Measurements from ENCODE around the gene GBX1.
A peak's percentile ranks its signal among the peaks of the same experiment; 100 is the strongest.

The GBX1 gene

DNA sequence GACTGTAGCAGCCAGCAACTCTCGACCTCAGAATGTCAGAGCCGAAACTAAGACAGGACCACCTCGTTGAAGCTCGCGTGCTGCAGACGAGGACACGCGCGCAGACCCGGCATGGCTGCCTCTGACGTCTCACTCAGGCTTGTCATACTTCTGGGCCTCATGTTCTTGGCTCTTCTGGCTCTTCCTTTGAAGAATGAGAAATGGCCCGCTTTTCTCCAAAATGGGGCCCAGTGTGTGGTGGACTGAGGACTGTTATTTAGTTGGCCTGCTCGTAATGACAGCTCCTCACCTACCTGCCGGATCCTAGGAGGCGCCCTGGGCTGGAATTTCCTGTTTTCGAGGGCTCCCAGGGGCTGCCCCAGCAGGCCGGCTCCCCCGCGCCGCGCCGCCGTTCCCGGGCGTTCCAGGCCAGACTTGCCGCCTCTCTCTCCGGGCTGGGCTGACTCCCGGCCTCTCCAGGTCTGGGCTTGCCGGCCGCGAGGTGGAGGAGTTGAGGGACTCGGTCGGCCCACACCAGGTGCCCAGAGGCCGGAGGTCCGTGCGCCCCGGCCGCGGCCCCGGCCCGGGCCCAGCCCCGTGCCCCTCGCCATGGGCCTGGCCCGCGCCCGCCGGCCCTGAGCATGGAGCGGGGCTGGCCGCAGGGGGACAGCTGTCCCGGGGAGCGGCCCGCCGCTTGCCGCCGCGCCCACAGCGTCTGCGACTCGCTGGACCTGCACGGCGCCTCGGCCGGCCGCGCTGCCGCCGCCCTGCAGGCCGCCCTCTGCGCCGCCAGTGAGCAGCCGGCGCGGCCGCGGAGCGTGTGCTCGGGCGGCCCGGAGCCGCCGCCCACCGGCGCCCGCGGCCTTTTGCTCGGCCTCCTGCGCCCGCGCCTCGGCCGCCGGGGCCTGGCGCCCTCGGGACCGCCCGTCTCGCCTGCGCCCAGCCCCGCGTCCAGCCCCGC, 53.1 kb downstream of the GBX1 start:
- DNase-seq (ENCODE audit: low read depth in 2 of 2), result no peak

DNA sequence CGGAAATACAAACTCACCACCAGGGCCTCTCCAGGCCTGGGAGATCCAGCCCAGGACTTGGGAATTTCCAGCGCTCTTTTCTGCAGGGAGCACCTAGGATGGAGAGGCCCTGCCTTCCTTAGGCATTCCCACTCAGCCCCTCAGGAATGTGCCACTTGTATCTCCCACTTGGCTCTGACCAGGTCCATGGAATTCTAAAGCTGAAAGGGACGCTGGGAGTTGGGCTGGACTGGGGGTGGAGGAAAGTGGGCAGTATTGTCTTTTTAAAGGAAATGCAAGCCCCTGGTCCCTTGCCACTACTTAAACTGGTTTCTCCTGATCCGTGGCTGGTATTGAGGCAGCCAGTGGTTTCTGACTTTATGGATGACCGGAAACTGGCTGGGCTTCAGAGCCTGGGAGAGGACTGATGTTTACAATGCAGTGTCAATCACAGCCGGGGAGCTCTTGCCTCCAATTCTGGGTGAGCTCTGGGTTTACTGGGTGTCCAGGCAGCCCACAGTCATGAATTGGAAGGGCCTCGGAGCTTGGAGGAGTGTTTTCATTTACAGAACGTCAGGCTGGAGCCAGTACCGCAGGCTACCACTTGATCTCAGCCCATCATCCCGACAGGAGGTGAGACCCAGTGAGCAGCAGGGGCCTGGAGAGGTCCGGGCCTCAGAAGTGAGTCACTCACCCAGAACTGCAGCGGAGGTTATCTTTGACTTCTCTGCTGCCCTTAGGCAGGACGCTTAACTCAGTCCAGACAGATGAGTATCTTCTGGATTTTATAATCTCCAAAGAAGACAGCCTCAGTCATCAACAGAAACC, 53.9 kb downstream of the GBX1 start:
- peak; percentile 54 to 61 for DNase-seq (ENCODE audit: low read depth in 2 of 2)

- no peak for DNase-seq (ENCODE audit: low read depth in 2 of 2)
These were observed 56.4 kb downstream of the GBX1 start for GRCh38 chr7:151110941-151111645.

DNA sequence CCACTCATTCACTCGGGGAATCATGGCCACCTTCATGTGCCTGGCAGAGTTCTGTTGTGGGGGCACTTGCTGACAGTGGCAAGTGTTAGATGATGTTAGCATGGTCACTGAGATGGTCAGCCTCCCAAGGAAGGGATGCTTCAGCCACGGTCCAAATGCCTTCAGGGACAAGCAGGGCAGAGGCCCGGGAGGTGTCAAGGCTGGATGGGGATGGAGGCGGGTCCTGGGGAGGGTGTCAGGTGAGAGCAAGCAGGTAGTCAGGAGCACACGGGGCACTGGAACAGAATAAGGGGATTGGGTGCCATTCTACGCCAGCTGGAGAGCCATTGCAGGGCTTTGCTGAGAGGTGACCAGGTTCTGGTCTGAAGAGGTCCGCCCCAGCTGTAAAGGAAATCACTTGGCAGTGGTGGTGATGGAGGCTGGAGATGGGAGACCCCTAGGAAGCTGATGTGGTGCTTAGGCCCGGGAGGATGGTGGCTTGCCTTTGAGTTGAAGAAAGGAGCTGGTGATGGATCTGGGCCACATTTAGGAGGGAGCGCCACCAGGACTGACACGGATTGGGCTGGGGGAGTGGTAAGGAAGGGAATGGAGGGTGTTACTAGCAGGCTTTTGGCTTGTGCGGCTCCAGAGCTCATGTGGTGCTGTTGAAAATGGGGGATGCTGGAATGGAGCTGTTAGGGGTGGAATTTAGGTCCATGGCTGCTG, 57.1 kb downstream of the GBX1 start:
- DNase-seq (ENCODE audit: low read depth in 2 of 2), result no peak

DNA sequence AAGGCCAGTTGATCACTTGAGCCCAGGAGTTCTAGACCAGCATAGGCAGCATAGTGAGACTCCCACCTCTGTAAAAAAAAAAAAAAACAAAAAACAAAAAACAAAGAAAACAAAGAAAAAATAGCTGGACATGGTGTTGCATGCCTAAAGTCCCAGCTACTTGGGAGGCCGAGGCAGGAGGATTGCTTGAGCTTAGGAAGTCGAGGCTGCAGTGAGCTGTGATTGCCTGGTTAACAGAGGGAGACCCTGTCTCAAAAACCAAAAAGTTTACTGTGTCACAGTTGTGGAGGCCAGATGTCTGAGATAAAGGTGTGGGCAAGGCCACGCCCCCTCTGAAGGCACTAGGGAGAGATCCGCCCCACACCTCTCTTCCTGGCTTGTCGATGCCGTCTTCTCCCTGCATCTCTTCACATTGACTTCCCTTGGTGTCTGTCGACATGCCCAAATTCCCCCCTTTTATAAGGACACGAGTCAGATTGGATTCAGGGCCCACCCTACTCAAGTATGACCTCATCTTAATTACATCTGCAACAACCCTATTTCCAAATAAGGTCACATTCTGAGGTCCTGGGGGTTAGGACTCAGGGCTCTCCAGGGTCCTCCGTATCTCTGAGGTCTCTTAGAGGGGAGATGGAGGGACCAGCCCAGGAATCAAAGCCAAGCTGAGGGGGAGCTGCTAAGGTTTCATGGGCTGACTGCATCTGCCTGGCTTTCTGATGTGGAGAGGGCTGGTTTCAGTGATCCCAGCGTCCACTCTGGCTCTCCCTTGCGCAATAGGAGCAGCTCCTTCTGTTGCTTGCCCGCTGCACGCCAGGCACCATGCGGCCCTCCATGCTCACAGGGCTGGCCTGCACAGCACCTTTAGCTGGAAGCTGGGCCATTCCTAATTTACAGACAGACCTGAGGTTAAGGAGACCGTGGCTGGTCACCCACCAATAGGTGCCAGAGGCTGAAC, 58.1 kb downstream of the GBX1 start:
- DNase-seq (ENCODE audit: low read depth in 2 of 2), result no peak

GRCh38 chr7:151107882-151108281, 59.6 kb downstream of the GBX1 start:
- DNase-seq (ENCODE audit: low read depth in 2 of 2), result no peak

GRCh38 chr7:151104411-151105235, 62.9 kb downstream of the GBX1 start:
- DNase-seq (ENCODE audit: low read depth in 2 of 2), result peak; percentile 78 to 82

- no peak for DNase-seq (ENCODE audit: low read depth in 2 of 2)
These were observed 63.5 kb downstream of the GBX1 start for GRCh38 chr7:151103973-151104372.

- no peak for DNase-seq (ENCODE audit: low read depth in 2 of 2)
These were observed 64.5 kb downstream of the GBX1 start for GRCh38 chr7:151102991-151103390.

DNA sequence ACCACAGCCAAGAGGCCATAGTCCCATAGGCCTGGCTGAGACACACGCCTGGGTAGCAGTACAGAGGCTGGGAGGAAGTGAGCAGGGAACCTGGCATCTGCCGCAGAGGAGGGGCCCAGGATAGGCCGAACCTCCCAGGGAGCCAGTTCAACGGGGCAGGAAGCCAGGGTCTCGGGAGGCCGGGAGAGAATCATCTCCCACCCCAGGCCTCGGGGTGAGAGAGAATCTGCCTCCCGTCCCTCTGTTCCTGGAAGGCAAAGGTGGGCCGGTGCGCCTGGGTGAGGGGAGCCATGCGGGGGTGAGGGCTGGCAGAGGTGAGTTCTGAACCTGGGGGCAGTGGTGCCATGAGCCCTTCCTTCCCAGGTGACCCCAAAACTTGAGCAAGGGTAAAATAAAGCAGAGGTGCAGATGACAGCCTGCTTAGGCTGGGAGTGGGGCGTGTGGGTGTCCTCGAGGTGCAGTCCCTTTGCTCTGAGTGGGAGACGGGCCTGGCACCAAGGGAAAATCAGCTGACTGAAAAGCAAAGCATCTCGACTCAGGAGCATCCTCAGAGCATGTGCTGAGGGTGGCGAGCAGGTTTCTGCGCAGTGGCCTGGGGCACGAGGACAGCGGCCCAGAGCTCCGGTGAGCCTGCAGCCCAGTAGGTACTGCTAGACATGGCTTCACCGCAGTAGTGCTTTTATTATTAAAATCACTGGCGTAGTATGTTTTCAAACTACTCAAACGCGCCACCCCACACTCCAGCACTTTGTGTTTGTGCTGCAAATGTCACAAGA, 65.7 kb downstream of the GBX1 start:
- DNase-seq (ENCODE audit: low read depth in 2 of 2), result no peak

GRCh38 chr7:151100921-151101320, 66.6 kb downstream of the GBX1 start:
- DNase-seq (ENCODE audit: low read depth in 2 of 2), result no peak

DNA sequence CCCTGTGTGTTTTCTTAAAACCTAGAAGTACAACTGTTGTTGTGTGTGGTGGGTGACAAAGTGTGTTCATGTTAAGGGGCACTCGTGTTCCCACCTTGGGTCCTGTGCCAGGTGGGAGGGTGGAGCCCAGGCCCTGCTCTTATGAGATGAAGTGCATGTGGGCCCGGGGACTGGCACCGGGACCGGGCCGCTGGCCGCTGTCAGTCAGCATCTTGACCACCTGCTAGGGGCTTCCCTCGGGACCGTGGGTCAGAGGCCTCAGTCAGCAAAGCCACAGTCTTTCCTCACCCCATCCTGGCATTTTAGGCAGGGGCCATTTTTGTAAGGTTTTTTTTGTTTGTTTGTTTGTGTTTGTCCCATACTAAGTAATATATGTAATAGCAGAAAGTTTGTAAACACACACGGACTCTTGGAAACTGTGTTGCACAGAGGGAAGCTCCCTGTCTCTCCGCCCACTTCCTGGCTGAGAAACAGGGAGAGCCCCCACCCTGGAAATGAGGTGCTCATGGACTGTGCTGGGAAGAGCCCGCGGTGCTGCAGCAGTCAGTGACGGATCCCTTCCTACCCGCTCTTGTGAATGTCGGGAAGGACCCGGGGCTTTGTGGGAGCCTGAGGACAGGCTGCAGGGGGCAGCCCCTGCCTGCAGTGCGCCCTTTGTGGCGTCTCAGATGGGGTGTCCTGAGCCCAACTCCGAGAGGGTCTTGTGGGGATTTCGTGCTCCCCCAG, 67.8 kb downstream of the GBX1 start:
- DNase-seq (ENCODE audit: low read depth in 2 of 2), result no peak
